ENCODE results near the gene RCE1.

The RCE1 gene

GRCh38 chr11:66845143-66845875 lies 2.1 kb downstream of the RCE1 start:
- no peak for DNase-seq

DNA sequence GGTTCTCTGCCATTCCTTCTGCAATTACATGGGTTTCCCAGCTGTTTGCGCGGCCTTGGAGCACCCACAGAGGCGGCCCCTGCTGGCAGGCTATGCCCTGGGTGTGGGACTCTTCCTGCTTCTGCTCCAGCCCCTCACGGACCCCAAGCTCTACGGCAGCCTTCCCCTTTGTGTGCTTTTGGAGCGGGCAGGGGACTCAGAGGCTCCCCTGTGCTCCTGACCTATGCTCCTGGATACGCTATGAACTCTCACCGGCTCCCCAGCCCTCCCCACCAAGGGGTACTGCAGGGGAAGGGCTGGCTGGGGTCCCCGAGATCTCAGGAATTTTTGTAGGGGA lies 2.6 kb downstream of the RCE1 start:
- DNase-seq = no peak

- peak; percentile 60 to 63 (median 61) for DNase-seq
Measured at GRCh38 chr11:66846671-66847091, 3.4 kb downstream of the RCE1 start.

- DNase-seq = no peak
Measured at GRCh38 chr11:66847461-66848232, 4.4 kb downstream of the RCE1 start.

GRCh38 chr11:66848671-66849500 lies 5.6 kb downstream of the RCE1 start:
- DNase-seq = no peak

DNA sequence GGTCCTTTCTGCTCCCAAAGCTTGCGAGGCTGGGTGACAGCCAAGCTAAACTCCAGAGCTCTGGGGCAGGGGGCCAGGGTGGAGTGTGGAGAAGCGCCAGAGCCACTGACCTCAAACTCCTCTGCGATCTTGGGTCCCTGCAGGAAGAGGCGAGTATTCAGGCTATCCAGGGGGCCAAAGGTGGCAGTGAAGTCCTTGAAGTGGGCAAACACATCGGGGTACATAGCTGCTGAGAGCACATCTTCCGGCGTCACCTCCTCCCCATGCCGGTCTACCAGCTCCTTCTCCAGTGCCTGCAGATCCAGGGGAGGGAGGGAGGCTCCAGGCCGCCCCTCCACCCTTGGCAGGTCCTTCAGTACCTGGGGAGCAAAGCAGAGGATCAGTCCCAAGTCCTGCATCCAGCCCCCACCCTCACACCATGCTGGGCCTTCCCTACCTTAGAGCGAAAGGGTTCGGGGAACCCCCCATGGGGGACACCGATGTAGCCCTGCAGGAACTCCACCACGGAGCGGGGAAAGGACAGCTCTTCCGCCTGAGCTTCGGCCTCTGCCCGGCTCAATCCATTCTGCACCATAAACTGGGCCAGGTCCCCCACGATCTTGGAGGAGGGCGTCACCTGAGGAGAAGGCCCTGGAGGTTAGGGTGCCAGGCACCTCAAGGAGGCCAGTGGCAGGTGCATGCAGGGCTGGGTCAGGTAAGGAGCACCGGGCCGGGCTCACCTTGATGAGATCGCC lies 6.4 kb downstream of the RCE1 start:
- no peak for DNase-seq

GRCh38 chr11:66850235-66850587 lies 7.0 kb downstream of the RCE1 start:
- no peak for DNase-seq

- no peak for DNase-seq
Measured at GRCh38 chr11:66850588-66851238, 7.5 kb downstream of the RCE1 start.

DNA sequence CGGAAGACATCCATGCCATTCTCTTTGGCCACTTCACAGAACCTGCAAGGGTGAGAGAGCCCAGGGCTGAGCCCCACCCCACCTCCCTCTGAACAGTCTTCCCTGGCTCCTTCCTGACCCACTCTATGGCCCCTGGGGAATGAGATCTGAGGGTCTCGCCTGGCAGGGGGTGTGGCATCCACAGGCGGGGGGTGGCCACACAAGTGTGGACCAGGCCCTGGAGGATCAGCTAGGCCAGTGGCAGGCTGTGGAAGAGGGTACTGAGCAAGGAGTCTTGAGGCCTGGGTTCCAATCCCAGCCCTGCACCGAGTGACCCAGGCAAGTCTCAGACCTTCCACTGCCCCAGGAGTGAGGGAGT lies 8.0 kb downstream of the RCE1 start:
- no peak for DNase-seq

DNA sequence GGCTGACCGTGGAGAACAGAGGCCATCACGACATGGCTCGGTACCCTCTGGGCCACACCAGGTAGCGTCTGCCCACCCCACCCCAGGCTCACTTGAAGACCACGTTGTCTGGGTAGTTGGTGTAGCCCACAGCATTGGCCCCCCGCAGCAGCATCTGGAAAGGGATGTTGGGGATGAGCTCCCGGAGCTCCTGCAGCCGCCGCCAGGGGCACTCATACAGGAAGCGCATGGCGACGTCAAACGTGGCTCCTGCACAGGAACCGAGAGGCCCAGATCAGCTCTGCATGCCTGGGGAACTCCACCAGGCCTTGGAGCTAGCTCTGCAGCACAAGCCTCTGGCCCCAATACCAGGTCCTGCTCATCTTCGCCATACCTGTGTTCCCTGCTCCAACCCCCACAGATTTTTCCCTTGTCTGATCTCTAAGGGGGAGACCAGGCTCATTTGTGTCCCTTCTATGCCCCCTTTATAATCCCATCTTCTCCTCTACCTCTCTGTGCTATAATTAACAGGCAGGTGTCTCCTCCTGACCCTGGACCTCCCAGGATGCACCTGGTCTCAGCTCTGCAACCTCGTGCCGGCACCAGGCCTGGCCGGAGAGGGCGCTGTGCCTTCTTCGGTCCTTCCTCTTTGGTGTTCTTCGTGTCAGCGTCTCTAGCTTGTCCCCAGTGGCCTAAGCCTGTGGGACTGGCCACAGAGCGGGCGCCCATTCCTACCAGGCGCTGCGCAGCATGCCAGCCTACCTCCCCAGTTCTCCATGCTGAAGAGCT lies 8.6 kb downstream of the RCE1 start:
- DNase-seq = peak; percentile 37 to 62 (median 48)

DNA sequence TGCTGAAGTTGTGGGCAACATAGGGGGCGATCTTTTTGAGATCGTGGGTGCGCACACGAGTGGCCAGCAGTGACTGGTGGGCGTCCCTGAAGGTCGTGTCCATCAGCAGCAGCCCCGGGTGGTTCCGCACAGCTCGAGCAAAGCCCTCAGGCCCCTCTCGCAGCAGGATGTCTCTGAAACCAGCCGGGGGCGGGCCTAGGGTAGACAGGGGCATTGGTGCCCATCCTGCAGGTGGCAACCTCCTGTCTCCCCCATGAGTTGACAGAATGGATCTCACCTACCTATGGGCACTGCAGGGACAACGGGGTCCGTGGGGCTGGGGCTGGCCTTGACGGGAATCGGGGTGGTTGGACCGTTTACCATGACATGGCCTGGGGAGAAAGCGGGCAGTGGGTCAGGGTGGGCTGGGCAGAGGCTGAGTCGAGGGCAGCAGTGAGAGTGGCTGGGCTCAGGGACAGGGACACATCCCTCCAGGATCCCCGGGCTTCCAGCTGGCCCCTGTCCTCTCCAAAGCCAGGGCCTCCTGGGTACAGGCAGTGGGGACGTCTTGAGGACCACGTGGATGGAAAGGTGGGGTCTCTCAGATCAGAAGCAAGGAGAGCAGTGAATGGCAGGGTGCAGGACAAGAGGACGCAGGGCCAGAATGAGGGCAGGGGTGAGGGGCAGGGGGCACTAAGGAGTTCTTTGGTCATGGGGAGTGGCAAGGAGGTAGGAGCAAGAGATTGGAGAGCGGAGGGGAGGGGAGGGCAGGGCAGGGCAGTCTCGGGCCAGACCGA lies 9.4 kb downstream of the RCE1 start:
- no peak for DNase-seq

DNA sequence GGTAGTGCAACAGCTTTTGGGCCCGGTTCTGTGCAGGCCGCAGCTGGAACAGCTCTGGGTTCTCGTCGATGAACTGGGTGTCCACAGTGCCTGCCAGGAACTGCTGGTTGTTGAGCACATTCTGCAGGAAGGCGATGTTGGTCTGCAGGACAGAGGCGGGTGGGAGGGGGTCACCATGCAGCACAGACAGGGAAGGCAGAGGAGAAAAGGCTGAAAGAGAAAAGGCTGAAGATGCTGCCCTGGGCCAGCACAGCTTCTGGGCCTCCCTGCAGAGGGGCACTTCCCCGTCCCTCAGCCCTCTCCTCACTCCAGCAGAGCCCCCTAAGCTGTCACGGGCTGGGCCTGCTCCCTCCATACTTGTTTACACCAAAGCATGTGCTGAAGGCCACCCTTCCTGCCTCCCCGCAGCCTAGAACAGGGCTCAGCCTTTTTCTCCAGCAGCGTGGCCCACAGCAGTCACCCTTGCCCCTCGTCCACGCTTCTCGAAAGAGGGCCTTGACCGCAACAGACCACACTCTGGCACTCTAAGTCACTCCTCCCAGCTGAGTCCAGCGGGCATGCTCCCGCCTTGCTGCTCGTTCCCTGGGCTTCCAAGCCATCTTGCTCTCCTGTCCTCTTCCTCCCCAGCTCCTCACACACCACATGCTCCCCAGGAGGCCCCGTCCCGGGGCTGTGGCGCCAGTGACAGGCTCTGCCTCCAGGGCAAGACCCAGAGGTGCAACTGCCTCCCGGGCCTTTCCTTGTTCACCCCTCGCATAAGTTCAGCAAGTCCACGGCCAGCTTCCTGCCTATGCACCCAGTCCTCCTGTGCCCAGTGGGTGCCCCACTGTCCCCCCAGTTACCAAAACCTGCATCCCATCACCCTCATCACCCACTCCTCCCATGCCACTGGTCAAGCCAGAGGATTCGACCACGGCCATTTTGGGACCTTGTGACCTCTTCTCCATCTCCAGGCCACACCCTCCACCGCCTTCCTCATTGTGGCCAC lies 10.3 kb downstream of the RCE1 start:
- no peak for DNase-seq

DNA sequence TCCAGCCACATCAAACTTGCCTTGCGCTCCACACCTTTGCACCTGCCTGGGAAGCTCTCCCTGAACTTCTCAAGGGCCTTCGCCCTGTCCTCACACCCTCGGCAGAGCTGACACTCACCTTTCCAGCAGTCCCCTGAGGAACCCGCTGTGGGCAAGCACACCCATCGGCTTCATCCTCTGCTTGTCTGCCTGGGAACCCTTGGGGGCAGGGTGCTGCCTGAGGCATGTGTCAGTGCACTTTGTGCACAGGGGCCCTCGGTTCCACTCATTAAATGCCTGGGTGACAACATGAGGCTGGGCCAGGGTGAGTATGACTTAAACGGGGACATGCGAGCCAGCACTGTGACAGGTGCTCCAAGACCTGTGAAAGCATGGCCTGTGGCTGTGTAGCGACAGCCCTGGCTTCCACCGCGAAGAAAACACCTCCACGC lies 11.0 kb downstream of the RCE1 start:
- no peak for DNase-seq

- no peak for DNase-seq
Measured at GRCh38 chr11:66854729-66855211, 11.5 kb downstream of the RCE1 start.

- DNase-seq = peak; percentile 92 to 98 (median 95)
Measured at GRCh38 chr11:66855574-66856495, 12.6 kb downstream of the RCE1 start.

DNA sequence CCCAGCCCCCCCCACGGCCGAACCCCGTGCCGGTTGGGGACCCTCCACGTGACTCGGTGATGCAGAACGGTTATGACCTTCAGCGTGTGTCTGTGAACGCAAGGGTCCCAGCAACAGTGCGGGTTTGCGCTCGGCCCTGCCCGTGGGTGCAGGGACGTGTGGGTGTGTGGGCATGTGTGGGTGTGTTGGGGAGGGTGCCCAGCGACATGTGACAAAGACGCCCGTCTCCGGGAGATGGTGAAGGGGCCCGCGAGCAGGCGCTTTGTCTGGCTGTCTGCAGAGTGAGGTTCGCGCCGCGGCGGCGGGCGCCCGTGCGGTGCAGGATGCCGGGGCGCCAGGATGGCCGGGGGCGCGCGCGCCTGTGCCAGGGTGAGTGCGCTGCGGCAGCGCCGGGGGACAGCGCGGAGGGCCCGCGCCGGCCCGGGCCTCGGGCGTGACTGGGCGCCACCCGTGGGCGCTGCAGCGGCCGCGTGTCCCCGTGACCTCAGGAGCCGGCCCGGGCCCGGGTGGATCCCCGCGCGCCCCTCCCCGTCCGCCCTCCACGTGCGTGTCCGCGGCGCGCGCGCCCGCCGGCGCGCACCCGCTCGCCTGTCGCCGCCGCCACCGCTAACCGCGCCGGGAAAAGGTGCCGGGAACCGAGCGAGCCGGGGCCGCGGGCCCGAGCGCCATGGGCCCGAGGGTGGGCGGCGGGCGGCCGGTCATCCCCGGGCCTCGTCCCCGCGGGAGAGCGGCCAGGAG lies 13.4 kb downstream of the RCE1 start, which contains the start of gene LRFN4:
LRFN4 (plus strand) TSS at position 569 of the 738 bp plus-strand sequence. CDS start 681 bp downstream, outside the sequence.
- peak; percentile 62 to 87 (median 82) for DNase-seq

GRCh38 chr11:66857234-66857926 lies 14.1 kb downstream of the RCE1 start:
- DNase-seq = peak in 1 of 3 donors; percentile 20

Measured in suppressor macrophage treated with lipopolysaccharide for 1 hour (primary cell).